SK-N-SH (cell line): Measurements from ENCODE around the gene TRIM58. TPM values are rescaled to one million over a fixed set of nuclear protein-coding genes. Genes with fewer than 3 reads are reported as not detected.

Source experiments
- CTCF ChIA-PET: fragments of 300-600, 350-600 bp; formaldehyde crosslinking; extraction: SDS; loops from one replicate; lab custom pipeline; 2021; lab: Yijun Ruan, JAX
- POLR2A ChIA-PET: fragments of 350-600 bp; sonication (Branson Sonifier 250); formaldehyde crosslinking; extraction: SDS; loops from one replicate; lab custom pipeline; 2020; ENCODE audit warnings: antibody characterized with exemption, inconsistent platforms; lab: Yijun Ruan, JAX
- DNase-seq: peaks from one replicate; pipeline ENCODE4 v3.0.0; 2012
- H2AFZ ChIP-seq: fragments of 200-600 bp; sonication (generic); 2 replicates; pipeline ENCODE4 v1.8.1; 2016; ENCODE audit warnings: antibody characterized with exemption, mild to moderate bottlenecking, low read depth
- H3F3A ChIP-seq: fragments of 200-600 bp; sonication (generic); replicated peaks from 2 replicates; pipeline ENCODE3; 2016; ENCODE audit warnings: antibody characterized with exemption, mild to moderate bottlenecking; ENCODE audit not compliant: insufficient read depth
- H3K27ac ChIP-seq, 2 experiments: fragments of 200-500 bp in 1 of 2; fragments of 200-600 bp in 1 of 2; sonication (Bioruptor generic) in 1 of 2; sonication (generic), shearing (Covaris generic) in 1 of 2; 2 replicates each; pipeline versions ENCODE4 v1.5.1 to v1.6.1; 2014 to 2016; ENCODE audit warnings: low read depth in 2 of 2, inconsistent platforms in 1 of 2, low read length in 1 of 2, mild to moderate bottlenecking in 1 of 2, mixed read lengths in 1 of 2
- H3K27me3 ChIP-seq: fragments of 200-600 bp; sonication (generic), shearing (Covaris generic); 2 replicates; pipeline ENCODE4 v1.6.1; 2016; ENCODE audit warnings: mixed run types; ENCODE audit not compliant: insufficient read depth
- H3K36me3 ChIP-seq, 2 experiments: fragments of 200-500 bp in 1 of 2; fragments of 200-600 bp in 1 of 2; sonication (Bioruptor generic) in 1 of 2; sonication (generic) in 1 of 2; replicated peaks in 1 of 2; 2 replicates each; pipeline versions ENCODE3 to v1.5.1; 2014 to 2016; ENCODE audit warnings: low read length in 1 of 2, mild to moderate bottlenecking in 1 of 2; ENCODE audit not compliant: insufficient read depth in 2 of 2, control insufficient read depth in 1 of 2
- H3K4me1 ChIP-seq, 2 experiments: fragments of 200-500 bp in 1 of 2; fragments of 200-600 bp in 1 of 2; sonication (Bioruptor generic) in 1 of 2; sonication (generic), shearing (Covaris generic) in 1 of 2; 2 replicates each; pipeline versions ENCODE4 v1.5.1 to v1.6.1; 2014 to 2016; ENCODE audit warnings: low read depth in 1 of 2, low read length in 1 of 2, mixed run types in 1 of 2; ENCODE audit not compliant: insufficient read depth in 2 of 2, control insufficient read depth in 1 of 2
- H3K4me2 ChIP-seq: fragments of 200-600 bp; sonication (generic), shearing (Covaris generic); 2 replicates; pipeline ENCODE4 v1.6.1; 2017; ENCODE audit warnings: mixed run types
- H3K4me3 ChIP-seq, 2 experiments: fragments of 200-500 bp in 1 of 2; fragments of 200-600 bp in 1 of 2; sonication (Bioruptor generic) in 1 of 2; sonication (generic), shearing (Covaris generic) in 1 of 2; 2 replicates each; pipeline versions ENCODE4 v1.5.1 to v1.8.1; 2014 to 2016; ENCODE audit warnings: low read depth in 2 of 2, inconsistent platforms in 1 of 2, low read length in 1 of 2, mild to moderate bottlenecking in 1 of 2, mixed read lengths in 1 of 2, moderate library complexity in 1 of 2
- H3K79me2 ChIP-seq: fragments of 200-600 bp; sonication (generic); 2 replicates; pipeline ENCODE4 v1.8.1; 2017; ENCODE audit warnings: mild to moderate bottlenecking; ENCODE audit not compliant: insufficient read depth
- H3K9ac ChIP-seq: fragments of 200-600 bp; sonication (generic); 2 replicates; pipeline ENCODE4 v1.6.1; 2017; ENCODE audit warnings: mixed run types
- H3K9me2 ChIP-seq: fragments of 200-600 bp; sonication (generic); 2 replicates; pipeline ENCODE4 v1.6.1; 2017; ENCODE audit warnings: mixed run types
- H3K9me3 ChIP-seq: fragments of 200-600 bp; sonication (generic); 2 replicates; pipeline ENCODE4 v1.6.1; 2017; ENCODE audit warnings: mixed run types, mild to moderate bottlenecking, moderate library complexity
- H4K20me1 ChIP-seq: fragments of 200-600 bp; sonication (generic); 2 replicates; pipeline ENCODE4 v1.6.1; 2017; ENCODE audit warnings: mild to moderate bottlenecking, mixed run types; ENCODE audit not compliant: insufficient read depth
- CHD2 ChIP-seq: fragments of 150-350 bp; IDR thresholded peaks from 2 replicates; pipeline ENCODE4 v1.6.1; 2018; ENCODE audit warnings: low read length; ENCODE audit not compliant: partially characterized antibody
- ELF1 ChIP-seq: IDR thresholded peaks from 2 replicates; pipeline ENCODE4 v1.4.0; 2012
- EP300 ChIP-seq, 2 experiments: IDR thresholded peaks; 2 replicates each; pipeline versions ENCODE4 v1.4.0 to v1.6.1; 2012; ENCODE audit warnings: borderline replicate concordance in 1 of 2, low read depth in 1 of 2, low read length in 1 of 2
- FOXM1 ChIP-seq: IDR thresholded peaks from 2 replicates; pipeline ENCODE4 v1.4.0; 2012; ENCODE audit warnings: low read depth, mild to moderate bottlenecking
- MAX ChIP-seq: IDR thresholded peaks from 2 replicates; pipeline ENCODE4 v1.4.0; 2012; ENCODE audit warnings: low read depth
- MXI1 ChIP-seq: IDR thresholded peaks from 2 replicates; pipeline ENCODE4 v1.6.1; 2012; ENCODE audit warnings: mild to moderate bottlenecking, low read depth, low read length, improper control_type of control experiment
- NFIC ChIP-seq: IDR thresholded peaks from 2 replicates; pipeline ENCODE4 v1.4.0; 2012; ENCODE audit warnings: borderline replicate concordance
- NRF1 ChIP-seq: IDR thresholded peaks from 2 replicates; pipeline ENCODE4 v1.6.1; 2012; ENCODE audit warnings: low read depth, mild to moderate bottlenecking, low read length
- PBX3 ChIP-seq: IDR thresholded peaks from 2 replicates; pipeline ENCODE4; 2012
- RCOR1 ChIP-seq: fragments of 150-350 bp; IDR thresholded peaks from 2 replicates; pipeline ENCODE4 v1.6.1; 2017; ENCODE audit warnings: antibody characterized with exemption, low read length
- SIN3A ChIP-seq: IDR thresholded peaks from 2 replicates; pipeline ENCODE4 v1.6.1; 2012; ENCODE audit warnings: low read depth, mild to moderate bottlenecking, low read length, moderate library complexity, borderline replicate concordance
- TAF1 ChIP-seq: IDR thresholded peaks from 2 replicates; pipeline ENCODE4 v1.6.1; 2012; ENCODE audit warnings: low read depth, mild to moderate bottlenecking, low read length, moderate library complexity, borderline replicate concordance
- USF2 ChIP-seq: fragments of 150-350 bp; IDR thresholded peaks from 2 replicates; pipeline ENCODE4 v1.6.1; 2017; ENCODE audit warnings: antibody characterized with exemption, low read length, low read depth, borderline replicate concordance
- ZBTB33 ChIP-seq: IDR thresholded peaks from 2 replicates; pipeline ENCODE4 v1.4.0; 2012; ENCODE audit warnings: low read depth, borderline replicate concordance
- WGBS: methylation state at CpG from one replicate; pipeline ENCODE4 v1.1.6; 2017; ENCODE audit warnings: low lambda C conversion rate; 5-methylcytosine and 5-hydroxymethylcytosine counted together
- polyA plus RNA-seq, 3 experiments: library from polyadenylated mRNA; depleted of rRNA; stranded (reverse); fragments of >200 nt; gene quantifications; 2 replicates each; pipeline ENCODE4 v1.2.3, GENCODE V29; 2012

The TRIM58 gene
- polyA plus RNA-seq, 1 of the 3 experiments (the other 2 are of a cell fraction) = 0.35 TPM

GRCh38 chr1:247857985-247858619, 1.1 kb downstream of the TRIM58 start:
- Histone ChIP-seq H3K79me2 (no peaks in the 10 kb centered on the region), H3K4me3 (no peak overlapping the region), H3K4me1 (no peaks in the 10 kb centered on the region), H3K9me3 (no peaks in the 10 kb centered on the region), H3K36me3 (no peaks in the 10 kb centered on the region), H3K27me3 (peaks cover 18% of the 10 kb centered on the region; the same call in 1 of the 2 replicates), H3K4me2 (peak overlapping the region; percentile 41; the same call in 1 of the 2 replicates), H4K20me1 (no peaks in the 10 kb centered on the region), H3K9me2 (no peaks in the 10 kb centered on the region), H3F3A (no peaks in the 10 kb centered on the region), H3K27ac (no peak overlapping the region), H2AFZ (no peak overlapping the region; the same call in 1 of the 2 replicates), H3K9ac (no peak overlapping the region)
- TF ChIP-seq FOXM1 (no peak), MAX (no peak), RCOR1 (no peak), NFIC (no peak), CHD2 (no peak), MXI1 (no peak), USF2 (no peak), PBX3 (no peak), ELF1 (no peak), NRF1 (no peak), EP300 (IDR thresholded peaks at IDR 0.05; ENCODE audit: borderline replicate concordance in 1 of 2, low read depth in 1 of 2, low read length in 1 of 2) (no peak), ZBTB33 (no peak), SIN3A (no peak), TAF1 (no peak)
- CTCF ChIA-PET = no interaction called here
- POLR2A ChIA-PET = no interaction called here
- WGBS = 7% methylated on average over 15 of the region's 15 CpGs
- DNase-seq = no peak
